HCEC 1CT (cell line): ENCODE results near the gene TMEM145.
"Not testable (repeated sequence)": the region's sequence is repeated elsewhere in the genome, so short reads cannot be mapped to it uniquely, and the experiment has no call there.

ENCODE experiments used
- DNase-seq: peaks from one replicate; pipeline ENCODE4 v3.0.0-alpha.2; 2017

TMEM145 gene

DNA sequence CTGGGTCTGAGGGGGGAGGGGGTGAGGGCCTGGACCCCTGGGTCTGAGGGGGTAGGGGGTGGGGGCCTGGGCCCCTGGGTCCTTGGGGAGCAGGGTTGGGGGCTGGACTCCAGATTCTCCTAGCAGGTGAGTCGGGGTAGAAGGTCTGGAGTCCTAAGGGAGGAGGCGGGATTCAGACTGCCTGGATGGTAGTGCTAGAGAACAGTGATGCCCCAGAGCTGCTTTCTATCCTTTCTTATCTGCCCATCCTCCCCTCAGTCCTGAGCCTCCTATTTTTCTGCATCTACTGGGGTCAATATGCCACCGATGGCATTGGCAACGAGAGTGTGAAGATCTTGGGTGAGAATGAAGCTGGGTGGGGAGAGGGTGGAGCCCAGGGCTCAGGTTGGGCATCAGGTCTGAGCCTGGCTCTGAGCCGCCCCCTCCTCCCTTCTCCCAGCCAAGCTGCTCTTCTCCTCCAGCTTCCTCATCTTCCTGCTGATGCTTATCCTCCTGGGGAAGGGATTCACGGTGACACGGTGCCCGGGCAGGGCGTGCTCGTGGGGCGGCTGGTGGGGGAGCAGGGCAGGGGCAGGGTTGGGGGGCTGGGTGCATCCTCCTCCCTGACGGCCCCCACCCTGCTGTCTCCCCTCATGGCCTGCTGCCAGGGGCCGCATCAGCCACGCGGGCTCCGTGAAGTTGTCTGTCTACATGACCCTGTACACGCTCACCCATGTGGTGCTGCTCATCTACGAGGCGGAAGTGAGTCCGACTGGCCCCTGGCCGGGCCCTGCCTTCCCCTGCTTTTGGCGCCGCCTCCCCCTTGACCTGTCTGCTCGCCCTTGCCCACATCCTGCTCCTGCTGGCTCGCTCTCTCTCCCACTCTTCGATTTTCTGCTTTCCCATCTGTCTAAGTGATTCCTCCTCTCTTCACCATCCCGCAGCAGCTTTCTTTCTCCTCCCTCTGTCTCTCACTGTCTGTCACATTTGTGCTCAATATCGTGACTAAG is 3.4 kb downstream of the TMEM145 start:
- peak; percentile 54 for DNase-seq

- DNase-seq, result no peak
Measured at GRCh38 chr19:42317535-42317934, 4.4 kb downstream of the TMEM145 start.

DNA sequence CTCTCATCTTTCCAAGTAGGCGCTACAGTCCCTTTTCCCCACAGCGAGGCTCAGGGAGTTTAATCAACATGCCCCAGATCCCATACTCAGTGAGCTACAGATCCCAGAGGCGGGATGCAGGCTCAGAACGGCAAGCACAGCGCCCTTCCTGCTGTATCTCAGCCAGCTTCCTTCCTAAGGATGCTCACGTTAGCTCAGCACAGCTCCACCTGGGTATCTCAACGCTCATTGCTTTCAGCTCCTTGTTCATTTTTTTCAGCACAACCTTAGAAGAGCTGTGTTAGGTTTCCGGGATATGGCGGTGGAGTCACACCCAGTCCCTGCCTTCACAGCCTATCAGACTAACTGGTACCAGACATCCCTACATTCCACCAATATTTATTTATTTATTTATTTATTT is 9.2 kb downstream of the TMEM145 start:
- DNase-seq, result no peak

- DNase-seq, result no peak
Measured at GRCh38 chr19:42323473-42323851, 10.4 kb downstream of the TMEM145 start.

DNA sequence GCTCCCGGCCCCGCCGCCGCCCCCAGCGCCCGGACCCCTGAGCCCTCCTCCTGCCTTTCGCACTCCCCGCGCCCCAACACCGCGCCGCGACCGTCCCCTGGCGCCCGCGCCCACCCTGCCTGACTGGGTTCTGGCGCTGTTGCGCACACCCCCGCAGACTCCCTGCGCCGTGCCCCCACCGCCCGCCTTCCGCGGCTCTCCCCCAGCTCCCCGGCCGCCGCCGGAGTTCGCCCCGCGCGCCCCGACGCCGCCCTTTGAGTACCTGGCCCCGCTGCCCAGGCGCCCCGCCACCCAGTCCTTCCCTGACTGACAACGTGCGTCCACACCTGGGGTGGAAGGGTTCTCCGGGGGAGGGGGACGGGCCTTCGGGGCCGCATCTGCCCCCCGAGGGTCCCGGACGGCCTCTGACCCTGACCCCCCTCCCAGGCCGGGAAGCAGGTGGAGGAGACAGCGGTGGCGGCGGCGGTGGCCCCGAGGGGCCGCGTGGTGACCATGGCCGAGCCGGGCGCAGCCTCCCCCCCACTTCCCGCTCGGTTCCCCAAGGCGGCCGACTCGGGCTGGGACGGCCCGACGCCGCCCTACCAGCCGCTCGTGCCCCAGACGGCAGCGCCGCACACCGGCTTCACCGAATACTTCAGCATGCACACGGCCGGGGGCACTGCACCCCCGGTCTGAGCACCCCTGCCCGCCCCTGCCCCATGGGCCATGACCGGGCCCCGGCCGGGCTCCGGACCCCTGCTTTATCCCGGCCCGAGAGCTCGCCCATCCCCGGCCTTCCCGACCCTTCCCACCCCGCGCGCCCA is 10.9 kb downstream of the TMEM145 start:
- DNase-seq, result no peak

GRCh38 chr19:42324655-42325307 is 11.7 kb downstream of the TMEM145 start:
- no peak for DNase-seq

DNA sequence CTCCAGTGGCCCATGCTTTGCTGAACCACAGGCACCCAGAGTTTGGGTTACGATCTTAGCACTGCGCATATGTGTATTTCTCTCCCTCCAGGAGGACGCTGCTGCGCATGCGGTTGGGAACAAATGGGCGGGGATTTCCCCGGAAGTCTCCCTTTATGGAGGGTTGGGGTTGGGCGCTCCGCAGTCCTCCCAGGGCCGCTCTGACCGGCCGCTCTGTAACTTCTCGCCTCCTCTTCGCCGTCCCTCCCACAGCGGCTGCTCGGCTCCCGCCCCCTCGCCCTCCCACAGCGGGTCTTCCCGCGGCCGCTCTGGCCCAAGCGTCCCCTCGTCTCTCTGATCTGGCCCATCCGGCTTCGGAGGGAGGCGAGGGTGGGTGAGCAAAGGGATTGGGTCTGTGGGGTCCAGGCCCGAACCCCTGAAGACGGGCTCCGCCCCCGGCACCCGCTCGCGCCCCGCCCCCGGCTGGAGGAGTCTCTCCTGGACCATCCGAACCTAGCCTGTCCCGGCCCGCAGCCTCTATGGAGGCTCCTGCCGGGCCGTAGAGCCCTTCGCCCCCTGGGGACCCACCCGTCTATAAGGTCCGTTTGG is 12.3 kb downstream of the TMEM145 start, which contains the start of gene MEGF8:
TSS of gene MEGF8 (plus strand) at position 328 of the 588 bp plus-strand sequence. CDS start 609 bp downstream, outside the sequence.
- peak; percentile 99 for DNase-seq

- DNase-seq, result no peak
Measured at GRCh38 chr19:42325896-42326771, 13.0 kb downstream of the TMEM145 start.

DNA sequence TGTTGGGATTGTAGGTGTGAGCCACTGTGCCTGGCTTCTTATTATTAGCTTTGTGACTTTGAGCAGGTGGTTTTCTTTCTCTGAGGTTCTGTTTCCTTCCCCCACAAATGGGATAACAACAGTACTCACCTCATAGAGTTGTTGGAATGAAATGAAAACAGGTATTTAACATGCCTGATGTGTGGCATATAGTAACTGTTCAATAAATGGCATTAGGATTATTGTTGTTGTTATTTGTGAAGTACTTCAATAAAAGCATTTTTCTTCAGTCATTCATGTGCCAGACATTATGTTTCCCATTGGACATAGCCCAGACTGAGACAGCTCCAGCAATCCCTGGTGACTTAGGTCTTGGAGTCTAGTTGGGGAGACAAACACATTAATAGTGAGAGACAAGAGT is 13.9 kb downstream of the TMEM145 start:
- DNase-seq, result no peak

GRCh38 chr19:42327381-42327780 is 14.3 kb downstream of the TMEM145 start:
- no peak for DNase-seq

GRCh38 chr19:42328106-42328505 is 15.0 kb downstream of the TMEM145 start:
- no peak for DNase-seq

- DNase-seq, result no peak
Measured at GRCh38 chr19:42328854-42329253, 15.7 kb downstream of the TMEM145 start.

- no peak for DNase-seq
Measured at GRCh38 chr19:42330241-42330711, 17.2 kb downstream of the TMEM145 start.

- not testable (repeated sequence) for DNase-seq
Measured at GRCh38 chr19:42331333-42331732, 18.2 kb downstream of the TMEM145 start.

- no peak for DNase-seq
Measured at GRCh38 chr19:42332059-42332458, 18.9 kb downstream of the TMEM145 start.

GRCh38 chr19:42333018-42333417 is 19.9 kb downstream of the TMEM145 start:
- no peak for DNase-seq

- DNase-seq, result no peak
Measured at GRCh38 chr19:42333975-42334696, 21.0 kb downstream of the TMEM145 start.

DNA sequence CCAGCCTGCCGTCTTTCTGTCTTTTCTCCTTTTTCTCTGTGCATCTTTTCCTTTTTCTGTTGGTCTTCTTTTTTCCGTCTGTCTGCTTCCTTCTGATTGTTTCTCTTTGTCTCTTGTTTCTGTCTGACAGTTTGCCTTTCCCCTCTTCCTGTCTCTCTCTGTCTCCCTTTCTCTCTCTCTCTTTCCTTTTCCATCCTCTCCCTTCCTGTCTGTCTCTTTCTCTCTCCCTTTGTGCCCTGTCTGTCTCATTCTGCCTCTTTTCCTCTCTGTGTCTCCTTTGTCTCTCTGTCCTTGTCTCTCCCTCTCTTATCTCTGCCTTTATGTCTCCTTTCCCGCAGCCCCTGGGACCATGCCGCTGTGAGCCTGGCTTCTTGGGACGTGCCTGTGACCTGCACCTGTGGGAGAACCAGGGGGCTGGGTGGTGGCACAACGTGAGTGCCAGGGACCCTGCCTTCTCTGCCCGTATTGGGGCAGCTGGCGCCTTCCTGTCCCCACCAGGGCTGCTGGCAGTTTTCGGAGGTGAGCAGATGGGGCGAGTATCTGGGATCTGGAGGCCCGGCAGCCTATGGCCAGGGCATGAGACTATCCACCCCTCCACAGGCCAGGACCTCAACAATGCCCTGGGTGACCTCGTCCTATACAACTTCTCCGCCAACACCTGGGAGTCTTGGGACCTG is 21.7 kb downstream of the TMEM145 start:
- DNase-seq, result no peak

DNA sequence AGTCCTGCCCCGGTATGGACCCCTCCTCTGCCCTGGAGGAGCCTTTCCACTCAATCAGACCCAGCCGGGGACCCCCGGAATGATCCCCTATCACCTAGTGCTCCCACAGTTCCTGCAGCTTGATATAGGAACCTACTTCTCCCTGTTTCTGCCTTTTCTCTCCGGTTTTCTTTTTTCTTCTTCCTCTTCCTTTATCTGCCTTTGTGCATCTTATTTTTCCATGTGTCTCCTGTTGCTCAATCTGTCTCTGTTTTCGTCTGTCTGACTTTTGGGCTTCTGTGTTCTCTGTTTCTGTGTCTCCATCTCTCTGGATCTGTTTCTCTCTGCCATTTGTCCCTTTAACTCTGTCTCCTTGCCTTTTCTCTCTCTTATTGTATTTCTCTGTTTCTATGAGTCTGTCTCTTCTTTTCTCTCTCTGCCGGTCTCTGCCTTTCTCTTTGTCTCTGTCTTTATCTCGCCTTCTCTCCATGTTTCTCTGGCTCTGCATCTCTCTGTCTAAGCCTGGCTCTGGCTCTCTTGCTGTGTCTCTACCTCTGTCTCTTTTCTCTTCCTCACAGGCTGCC is 22.3 kb downstream of the TMEM145 start:
- no peak for DNase-seq

DNA sequence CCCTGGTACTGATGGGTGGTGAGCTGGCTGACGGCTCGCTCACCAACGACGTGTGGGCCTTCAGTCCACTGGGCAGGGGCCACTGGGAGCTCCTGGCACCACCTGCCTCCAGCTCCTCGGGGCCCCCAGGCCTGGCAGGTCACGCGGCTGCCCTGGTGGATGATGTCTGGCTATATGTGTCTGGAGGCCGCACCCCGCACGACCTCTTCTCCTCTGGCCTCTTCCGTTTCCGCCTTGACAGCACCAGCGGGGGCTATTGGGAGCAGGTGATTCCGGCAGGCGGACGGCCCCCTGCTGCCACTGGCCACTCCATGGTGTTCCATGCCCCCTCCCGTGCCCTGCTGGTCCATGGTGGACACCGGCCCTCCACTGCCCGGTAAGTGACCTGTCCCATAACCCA is 22.9 kb downstream of the TMEM145 start:
- DNase-seq, result no peak
